H1 (cell line): ENCODE measurements around the gene ZNF358. TPM values are rescaled to one million over a fixed set of nuclear protein-coding genes. Genes with fewer than 3 reads are reported as not detected.

Experiments used
- CTCF ChIA-PET: fragments of 300-600 bp; sonication (Branson Sonifier 250); formaldehyde crosslinking; loops from one replicate; lab custom pipeline; 2021; ENCODE audit not compliant: partially characterized antibody; lab: Charles Lee
- POLR2A ChIA-PET: fragments of 300-600 bp; sonication (Branson Sonifier 250); formaldehyde crosslinking; loops from one replicate; lab custom pipeline; 2021; ENCODE audit warnings: inconsistent platforms; ENCODE audit not compliant: partially characterized antibody; lab: Charles Lee
- DNase-seq, 2 experiments: peaks; one replicate each; pipeline versions ENCODE4 v3.0.0 to v3.0.0-alpha.2; 2010 to 2022; ENCODE audit warnings: low spot score in 2 of 2, low read depth in 1 of 2, mixed read lengths in 1 of 2
- FAIRE-seq: peaks from 2 replicates; lab custom pipeline; 2011; peaks lifted over from hg19 to GRCh38; lab: Jason Lieb, UNC
- H2AFZ ChIP-seq: 2 replicates; pipeline ENCODE4 v1.8.1; 2012; ENCODE audit warnings: low read length, inconsistent platforms
- H2AK5ac ChIP-seq: 2 replicates; pipeline ENCODE4 v1.6.1; 2013; ENCODE audit warnings: low read depth, low read length
- H2BK120ac ChIP-seq: replicated peaks from 2 replicates; pipeline ENCODE3; 2013; ENCODE audit warnings: low read depth, low read length, inconsistent platforms
- H2BK12ac ChIP-seq: 2 replicates; pipeline ENCODE4 v1.6.1; 2013; ENCODE audit warnings: low read depth, low read length
- H2BK15ac ChIP-seq: 2 replicates; pipeline ENCODE4 v1.6.1; 2013; ENCODE audit warnings: low read length
- H2BK20ac ChIP-seq: 2 replicates; pipeline ENCODE4 v1.6.1; 2013; ENCODE audit warnings: low read length
- H2BK5ac ChIP-seq: 2 replicates; pipeline ENCODE4 v1.6.1; 2013; ENCODE audit warnings: low read depth, low read length
- H3K14ac ChIP-seq: 2 replicates; pipeline ENCODE4 v1.6.1; 2013; ENCODE audit warnings: inconsistent platforms; ENCODE audit not compliant: insufficient read length
- H3K18ac ChIP-seq: 2 replicates; pipeline ENCODE4 v1.6.1; 2013; ENCODE audit warnings: low read length; ENCODE audit errors: extremely low read depth
- H3K23ac ChIP-seq: 2 replicates; pipeline ENCODE4 v1.6.1; 2013; ENCODE audit warnings: inconsistent platforms; ENCODE audit not compliant: insufficient read length
- H3K23me2 ChIP-seq: 2 replicates; pipeline ENCODE4 v1.6.1; 2013; ENCODE audit warnings: low read depth, low read length
- H3K27ac ChIP-seq: 2 replicates; pipeline ENCODE4 v1.6.1; 2011; ENCODE audit warnings: low read depth, low read length, inconsistent platforms
- H3K27me3 ChIP-seq, 4 experiments: replicated peaks in 1 of 4; 1 replicate in 1 of 4; 2 replicates in 3 of 4; pipeline versions ENCODE4 v1.6.1 to v1.8.1; 2011 to 2013; ENCODE audit warnings: low read length in 3 of 4, mild to moderate bottlenecking in 3 of 4, inconsistent platforms in 2 of 4, mixed read lengths in 2 of 4, moderate library complexity in 1 of 4; ENCODE audit not compliant: control insufficient read depth in 3 of 4, insufficient read depth in 3 of 4; ENCODE audit errors: extremely low read depth in 1 of 4
- H3K36me3 ChIP-seq, 4 experiments: 2 replicates each; pipeline versions ENCODE4 v1.6.1 to v1.8.1; 2011 to 2013; ENCODE audit warnings: mild to moderate bottlenecking in 4 of 4, low read length in 3 of 4, moderate library complexity in 2 of 4, control low read depth in 1 of 4, inconsistent platforms in 1 of 4; ENCODE audit not compliant: insufficient read depth in 4 of 4, control insufficient read depth in 2 of 4
- H3K4ac ChIP-seq: replicated peaks from 2 replicates; pipeline ENCODE3; 2013; ENCODE audit warnings: low read length, low read depth, mixed read lengths, inconsistent platforms; ENCODE audit not compliant: insufficient read length
- H3K4me1 ChIP-seq, 4 experiments: replicated peaks in 1 of 4; 1 replicate in 1 of 4; 2 replicates in 3 of 4; pipeline versions ENCODE4 v1.6.1 to v1.8.1; 2011 to 2013; ENCODE audit warnings: low read length in 3 of 4, inconsistent platforms in 2 of 4, mixed read lengths in 1 of 4; ENCODE audit not compliant: insufficient read depth in 4 of 4, control insufficient read depth in 3 of 4
- H3K4me2 ChIP-seq, 2 experiments: 2 replicates each; pipeline versions ENCODE4 v1.6.1 to v1.8.1; 2011 to 2013; ENCODE audit warnings: low read depth in 2 of 2, low read length in 2 of 2, control low read depth in 1 of 2, inconsistent platforms in 1 of 2, mild to moderate bottlenecking in 1 of 2; ENCODE audit not compliant: insufficient read depth in 1 of 2
- H3K4me3 ChIP-seq, 4 experiments: fragments of 200-600, 300-600 bp in 1 of 4; sonication (generic), shearing (Covaris generic), sonication (Bioruptor Twin) in 1 of 4; 2 replicates each; pipeline versions ENCODE4 v1.5.1 to v1.8.1; 2011 to 2016; ENCODE audit warnings: low read length in 4 of 4, low read depth in 3 of 4, control low read depth in 2 of 4, inconsistent platforms in 2 of 4, mild to moderate bottlenecking in 2 of 4, mixed read lengths in 1 of 4, moderate library complexity in 1 of 4; ENCODE audit not compliant: insufficient read depth in 2 of 4; ENCODE audit errors: extremely low read depth in 1 of 4
- H3K56ac ChIP-seq: replicated peaks from 2 replicates; pipeline ENCODE3; 2013; ENCODE audit warnings: low read depth, mild to moderate bottlenecking, mixed read lengths, low read length, inconsistent platforms; ENCODE audit not compliant: insufficient read length
- H3K79me1 ChIP-seq: 2 replicates; pipeline ENCODE4 v1.6.1; 2013; ENCODE audit warnings: low read depth, low read length, control low read depth
- H3K79me2 ChIP-seq, 2 experiments: 2 replicates each; pipeline versions ENCODE4 v1.6.1 to v1.8.1; 2012 to 2013; ENCODE audit warnings: low read length in 2 of 2, mild to moderate bottlenecking in 2 of 2, inconsistent platforms in 1 of 2; ENCODE audit not compliant: insufficient read depth in 2 of 2, control insufficient read depth in 1 of 2
- H3K9ac ChIP-seq, 4 experiments: replicated peaks in 1 of 4; 1 replicate in 1 of 4; 2 replicates in 3 of 4; pipeline versions ENCODE4 v1.6.1 to v1.8.1; 2011 to 2013; ENCODE audit warnings: low read depth in 3 of 4, low read length in 3 of 4, control low read depth in 2 of 4, mild to moderate bottlenecking in 2 of 4, moderate library complexity in 2 of 4, inconsistent platforms in 1 of 4; ENCODE audit errors: extremely low read depth in 1 of 4
- H3K9me3 ChIP-seq, 2 experiments: 2 replicates each; pipeline versions ENCODE4 v1.6.1 to v1.8.1; 2012 to 2013; ENCODE audit warnings: mild to moderate bottlenecking in 2 of 2, moderate library complexity in 2 of 2, control low read depth in 1 of 2, inconsistent platforms in 1 of 2, low read depth in 1 of 2, low read length in 1 of 2, mixed read lengths in 1 of 2; ENCODE audit not compliant: insufficient read depth in 2 of 2
- H4K20me1 ChIP-seq, 2 experiments: replicated peaks in 1 of 2; 2 replicates each; pipeline versions ENCODE3 to v1.8.1; 2011 to 2013; ENCODE audit warnings: inconsistent platforms in 2 of 2, low read length in 2 of 2, mild to moderate bottlenecking in 1 of 2; ENCODE audit not compliant: insufficient read depth in 2 of 2, control insufficient read depth in 1 of 2
- H4K5ac ChIP-seq: 2 replicates; pipeline ENCODE4 v1.6.1; 2013; ENCODE audit warnings: low read length, low read depth, mixed read lengths, inconsistent platforms; ENCODE audit not compliant: insufficient read length
- H4K8ac ChIP-seq: 2 replicates; pipeline ENCODE4 v1.8.0; 2013; ENCODE audit warnings: mild to moderate bottlenecking, moderate library complexity, low read length, inconsistent platforms; ENCODE audit not compliant: insufficient read depth; ENCODE audit errors: extremely low read depth
- H4K91ac ChIP-seq: replicated peaks from 2 replicates; pipeline ENCODE3; 2013; ENCODE audit warnings: low read length, mixed read lengths, inconsistent platforms; ENCODE audit not compliant: insufficient read length
- BACH1 ChIP-seq: IDR thresholded peaks from 2 replicates; pipeline ENCODE4 v1.6.1; 2012; ENCODE audit warnings: low read length, improper control_type of control experiment
- CBX5 ChIP-seq: fragments of 300-800, 300-1000 bp; sonication (generic); IDR thresholded peaks from 2 replicates; pipeline ENCODE4 v1.7.1; 2016; ENCODE audit warnings: antibody characterized with exemption, low read length, low read depth
- CHD2 ChIP-seq: IDR thresholded peaks from 2 replicates; pipeline ENCODE4 v1.6.1; 2012; ENCODE audit warnings: low read length, improper control_type of control experiment
- EZH2 ChIP-seq: fragments of 200-600 bp; sonication (generic); IDR thresholded peaks from 2 replicates; pipeline ENCODE4 v1.7.1; 2012; ENCODE audit warnings: low read depth, mild to moderate bottlenecking, moderate library complexity, low read length, inconsistent platforms; ENCODE audit not compliant: severe bottlenecking
- JUND ChIP-seq: IDR thresholded peaks from 2 replicates; pipeline ENCODE4 v1.6.1; 2011; ENCODE audit warnings: mild to moderate bottlenecking, improper control_type of control experiment, low read length
- KDM4A ChIP-seq: IDR thresholded peaks from one replicate; pipeline ENCODE4 v1.7.1; 2012; ENCODE audit warnings: low read depth, mild to moderate bottlenecking, moderate library complexity, low read length, inconsistent platforms; ENCODE audit not compliant: severe bottlenecking
- RAD21 ChIP-seq, 2 experiments: IDR thresholded peaks in 1 of 2; conservative IDR thresholded peaks in 1 of 2; 2 replicates each; pipeline ENCODE4 v1.6.1; 2011; ENCODE audit warnings: low read depth in 2 of 2, low read length in 2 of 2, improper control_type of control experiment in 1 of 2, inconsistent platforms in 1 of 2, mild to moderate bottlenecking in 1 of 2, moderate library complexity in 1 of 2
- RFX5 ChIP-seq: IDR thresholded peaks from 2 replicates; pipeline ENCODE4 v1.6.1; 2011; ENCODE audit warnings: low read depth, low read length, improper control_type of control experiment, borderline replicate concordance
- RNF2 ChIP-seq: fragments of 200-900, 300-1000 bp; sonication (generic); IDR thresholded peaks from 2 replicates; pipeline ENCODE4 v1.7.1; 2016; ENCODE audit warnings: borderline replicate concordance, low read depth, mild to moderate bottlenecking, antibody characterized with exemption, low read length; ENCODE audit not compliant: poor library complexity, severe bottlenecking; ENCODE audit errors: missing control alignments
- ZNF274 ChIP-seq: IDR thresholded peaks from 2 replicates; pipeline ENCODE4 v1.7.0; 2012; ENCODE audit warnings: low read length, borderline replicate concordance; ENCODE audit errors: extremely low read depth
- WGBS, 2 experiments: shearing (Covaris generic) in 1 of 2; methylation state at CpG; one replicate each; pipeline versions ENCODE4 v1.1.6 to v1.1.7; 2013 to 2015; ENCODE audit warnings: low lambda C conversion rate in 2 of 2, mixed read lengths in 2 of 2, inconsistent platforms in 1 of 2, low coverage in 1 of 2, missing lambda C conversion rate in 1 of 2; ENCODE audit not compliant: insufficient replicate concordance in 2 of 2, insufficient coverage in 1 of 2, insufficient read length in 1 of 2; ENCODE audit errors: extremely low coverage in 1 of 2, missing lambda C conversion rate in 1 of 2; 5-methylcytosine and 5-hydroxymethylcytosine counted together
- polyA plus RNA-seq, 7 experiments: library from polyadenylated mRNA; depleted of rRNA in 3 of 7; stranded (reverse) in 5 of 7; unstranded in 2 of 7; fragments of >200 nt in 5 of 7; fragments of 200-250 nt in 2 of 7; gene quantifications; 1 replicate in 5 of 7; 2 replicates in 1 of 7; 4 replicates in 1 of 7; pipeline versions ENCODE4 v1.2.1 to v1.2.3, GENCODE V29; 2011 to 2013; ENCODE audit warnings: missing spikeins in 2 of 7, mixed read lengths in 2 of 7
- total RNA-seq: library from RNA; stranded (reverse); fragmentation: NEBNext Ultra II Directional; extraction: Animal tissue kit (Norgen Biotek cat#: 25700); gene quantifications from 2 replicates; pipeline ENCODE4 v1.2.1, GENCODE V29; 2021
- TF ChIP-seq, protein P1 (sequence below): IDR thresholded peaks from 2 replicates; pipeline ENCODE4 v1.6.1; 2012; ENCODE audit warnings: low read length, inconsistent platforms

The ZNF358 gene
- total and polyA plus RNA-seq, 2 of the 8 experiments (the other 6 are each of a cell fraction or from before 2014, with no cell fraction given) = 40.0 to 60.3 TPM

DNA sequence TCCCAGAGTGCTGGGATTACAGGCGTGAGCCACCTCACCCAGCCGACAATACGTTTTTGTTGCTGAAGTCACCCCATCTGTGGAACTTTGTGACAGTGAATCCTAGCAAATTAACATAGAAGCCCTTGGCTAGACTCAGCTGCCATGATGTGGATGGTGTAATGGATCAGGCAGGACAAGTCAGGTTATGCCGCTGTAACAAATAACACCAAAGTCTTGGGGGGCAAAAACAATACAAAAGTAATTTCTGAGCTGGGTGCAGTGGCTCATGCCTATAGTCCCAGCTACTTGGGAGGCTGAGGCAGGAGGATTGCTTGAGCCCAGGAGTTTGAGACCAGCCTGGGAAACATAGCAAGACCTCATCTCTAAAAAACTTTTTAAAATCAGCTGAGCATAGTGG lies 49.0 kb downstream of the ZNF358 start:
- no peak for FAIRE-seq
- WGBS, 2 experiments = 96% methylated on average over 4 of the region's 4 CpGs; no CpG with 5 or more reads in 1 of the 2 experiments
- H4K8ac ChIP-seq = no peak overlapping the region

More for the DNA sequence above, 49.0 kb downstream of the ZNF358 start:
- no peak overlapping the region for H3K4me3 ChIP-seq
- no peak overlapping the region for H2BK20ac ChIP-seq
- no peak overlapping the region for H3K4me2 ChIP-seq
- H2BK15ac ChIP-seq = no peak overlapping the region
- H2AK5ac ChIP-seq = no peak overlapping the region
- TF ChIP-seq CBX5 = no peak
- TF ChIP-seq EZH2 = no peak
- TF ChIP-seq CHD2 = no peak
- no peak for TF ChIP-seq KDM4A
- no peak for TF ChIP-seq BACH1
- TF ChIP-seq JUND = no peak
- no peak for TF ChIP-seq ZNF274
- TF ChIP-seq RNF2 = no peak
- no peak for TF ChIP-seq RAD21 (IDR thresholded peaks at IDR 0.05 in 1 of 2, conservative IDR thresholded peaks at IDR 0.05 in 1 of 2; ENCODE audit: low read depth in 2 of 2, low read length in 2 of 2)
- no peak for TF ChIP-seq RFX5
- TF ChIP-seq, protein P1, sequence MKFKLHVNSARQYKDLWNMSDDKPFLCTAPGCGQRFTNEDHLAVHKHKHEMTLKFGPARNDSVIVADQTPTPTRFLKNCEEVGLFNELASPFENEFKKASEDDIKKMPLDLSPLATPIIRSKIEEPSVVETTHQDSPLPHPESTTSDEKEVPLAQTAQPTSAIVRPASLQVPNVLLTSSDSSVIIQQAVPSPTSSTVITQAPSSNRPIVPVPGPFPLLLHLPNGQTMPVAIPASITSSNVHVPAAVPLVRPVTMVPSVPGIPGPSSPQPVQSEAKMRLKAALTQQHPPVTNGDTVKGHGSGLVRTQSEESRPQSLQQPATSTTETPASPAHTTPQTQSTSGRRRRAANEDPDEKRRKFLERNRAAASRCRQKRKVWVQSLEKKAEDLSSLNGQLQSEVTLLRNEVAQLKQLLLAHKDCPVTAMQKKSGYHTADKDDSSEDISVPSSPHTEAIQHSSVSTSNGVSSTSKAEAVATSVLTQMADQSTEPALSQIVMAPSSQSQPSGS = no peak
- no peak overlapping the region for H3K56ac ChIP-seq
- H2BK5ac ChIP-seq = no peak overlapping the region
- no peak overlapping the region for H2BK120ac ChIP-seq
- POLR2A ChIA-PET = interaction anchor here (1.0 kb wide), 1 partner anchor 10 kb away, joined by 3 read pairs; no protein-coding TSS in a partner anchor
- no peaks in the 10 kb centered on the region for H3K79me2 ChIP-seq
- no peaks in the 10 kb centered on the region; a peak in 2 of 8 replicates for H3K36me3 ChIP-seq
- H3K23me2 ChIP-seq = no peaks in the 10 kb centered on the region
- no peak for DNase-seq
- H3K4me1 ChIP-seq = no peaks in the 10 kb centered on the region
- no peak overlapping the region for H4K5ac ChIP-seq
- peaks cover 0 to 2% of the 10 kb centered on the region in 2 experiments for H4K20me1 ChIP-seq
- no peak overlapping the region for H4K91ac ChIP-seq
- no peak overlapping the region for H3K18ac ChIP-seq
- no peak overlapping the region for H3K14ac ChIP-seq
- no peak overlapping the region for H3K23ac ChIP-seq
- no peak overlapping the region for H2AFZ ChIP-seq
- H2BK12ac ChIP-seq = no peak overlapping the region
- no peaks in the 10 kb centered on the region for H3K79me1 ChIP-seq
- no peak overlapping the region for H3K4ac ChIP-seq
- H3K27ac ChIP-seq = no peak overlapping the region
- no peaks in the 10 kb centered on the region for H3K27me3 ChIP-seq
- no peak overlapping the region for H3K9ac ChIP-seq
- CTCF ChIA-PET = interaction anchor here (0.9 to 2.1 kb wide), 6 partner anchors 19 to 289 kb away, joined by 3 to 7 read pairs (median 4); partner anchors contain the start of genes CAMSAP3 and TRAPPC5
- no peaks in the 10 kb centered on the region for H3K9me3 ChIP-seq
